HG03565 (cell line): Measurements from ENCODE around the gene IGSF11.

Experiments used
- ATAC-seq: cut with Tn5 transposase; IDR thresholded peaks from one replicate; pipeline ENCODE4 v1.9.1; 2021; ENCODE audit warnings: mild to moderate bottlenecking, moderate library complexity; ENCODE audit not compliant: unreplicated experiment

IGSF11 gene

GRCh38 chr3:118886708-118887107, 147.9 kb downstream of the IGSF11 start:
- no peak for ATAC-seq

GRCh38 chr3:118884748-118885206, 149.9 kb downstream of the IGSF11 start:
- ATAC-seq, result peak; percentile 58

DNA sequence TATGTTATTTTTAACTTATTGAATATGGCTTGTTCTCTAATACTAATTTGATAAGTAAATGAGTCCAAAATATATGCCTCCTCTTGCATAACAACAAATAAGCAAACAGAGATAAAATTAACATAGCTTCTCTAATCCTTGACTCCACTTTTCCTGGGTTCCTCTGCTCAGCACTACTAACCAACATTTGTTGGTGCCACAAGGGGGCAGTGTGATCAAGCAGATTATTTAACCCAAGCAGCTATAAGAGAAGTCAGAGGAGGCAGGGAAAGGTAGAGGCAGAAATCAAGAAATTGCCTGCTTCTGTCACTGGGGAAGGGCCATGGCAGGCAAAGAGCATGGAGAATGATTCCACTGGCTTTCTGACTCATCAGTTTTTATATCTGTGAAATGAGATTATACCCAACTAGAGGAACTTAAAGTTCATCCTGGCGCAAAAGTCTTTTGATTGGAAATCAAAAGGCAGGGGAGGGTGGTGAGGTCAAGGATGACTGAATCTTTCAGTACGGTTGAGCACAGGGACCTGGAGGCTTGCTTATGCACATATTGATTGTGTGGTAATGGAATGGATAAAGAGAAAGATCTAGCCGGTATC, 152.2 kb downstream of the IGSF11 start:
- ATAC-seq, result peak; percentile 55

GRCh38 chr3:118868051-118868450, 166.6 kb downstream of the IGSF11 start:
- no peak for ATAC-seq

DNA sequence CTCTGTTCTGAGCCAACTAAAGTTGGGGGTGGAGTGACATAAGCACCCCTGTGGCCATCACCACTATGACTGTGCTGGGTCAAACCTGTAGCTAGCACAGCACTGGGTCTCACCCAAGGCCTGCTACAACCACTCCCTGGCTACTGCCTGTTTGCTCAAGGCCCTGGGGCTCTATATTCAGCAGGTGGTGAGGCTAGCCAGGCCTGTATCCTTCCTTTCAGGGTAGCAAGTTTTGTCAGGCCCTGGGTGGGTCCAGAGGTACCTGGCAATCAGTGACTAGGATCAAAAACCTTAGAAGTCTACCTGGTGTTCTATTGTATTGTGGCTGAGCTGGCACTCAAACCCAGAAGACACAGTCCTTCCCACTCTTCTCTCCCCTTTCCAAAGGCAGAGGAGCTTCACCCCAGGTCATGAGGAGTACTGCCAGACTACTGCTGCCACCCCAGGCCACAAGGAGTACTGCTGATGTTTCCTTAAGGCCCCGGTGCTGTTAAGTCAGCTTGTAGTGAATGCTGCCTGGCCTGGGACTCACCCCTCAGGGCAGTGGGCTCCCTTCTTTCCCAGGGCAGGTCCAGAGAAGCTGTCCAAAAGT, 170.8 kb downstream of the IGSF11 start:
- peak; percentile 64 for ATAC-seq

DNA sequence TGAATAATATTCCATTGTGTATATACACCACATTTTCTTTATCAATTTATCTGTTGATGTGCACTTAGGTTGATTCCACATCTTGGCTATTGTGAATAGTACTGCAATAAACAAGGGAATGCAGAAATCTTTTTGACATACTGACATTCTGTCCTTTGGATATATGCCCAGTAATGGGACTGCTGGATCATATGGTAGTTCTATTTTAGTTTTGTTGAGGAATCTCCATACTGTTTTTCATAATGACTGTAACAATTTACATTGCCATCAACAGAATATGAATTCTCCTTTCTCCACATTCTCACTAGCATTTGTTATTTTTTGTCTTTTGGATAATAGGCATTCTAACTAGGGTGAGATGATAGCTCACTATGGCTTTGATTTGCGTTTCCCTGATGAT, 174.7 kb downstream of the IGSF11 start:
- no peak for ATAC-seq

DNA sequence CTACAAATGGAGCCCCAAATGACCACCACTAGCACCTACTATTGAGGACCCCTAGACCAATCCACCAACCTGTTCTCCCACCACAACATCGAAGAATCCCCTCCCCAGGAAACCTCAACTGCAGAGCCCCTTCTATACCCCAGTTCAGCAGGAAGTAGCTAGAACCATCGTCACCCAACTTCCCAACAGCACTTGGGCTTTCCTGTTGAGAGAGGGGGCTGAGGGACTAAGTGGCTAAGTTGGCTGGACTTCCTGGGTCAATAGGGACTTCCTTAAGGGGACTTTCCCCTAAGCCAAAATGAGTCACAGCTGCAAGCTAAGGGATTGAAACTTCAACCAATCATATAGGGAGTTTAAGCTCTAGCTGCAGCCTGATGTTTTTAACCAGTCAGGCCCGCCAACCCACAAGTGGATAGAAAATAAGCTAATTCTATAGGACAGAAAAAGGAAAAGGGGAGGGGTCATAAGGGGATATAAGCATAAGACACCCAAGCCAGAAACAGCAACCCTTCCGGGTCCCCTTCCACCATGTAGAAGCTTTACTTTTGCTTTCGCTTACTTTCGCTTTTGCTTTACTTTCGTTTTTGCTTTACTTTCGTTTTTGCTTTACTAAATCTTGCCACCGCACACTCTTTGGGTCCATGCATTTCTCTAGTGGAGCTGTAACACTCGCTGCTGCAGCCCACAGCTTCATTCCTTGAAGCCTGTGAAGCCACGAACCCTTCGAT, 183.0 kb downstream of the IGSF11 start:
- ATAC-seq, result peak; percentile 71

DNA sequence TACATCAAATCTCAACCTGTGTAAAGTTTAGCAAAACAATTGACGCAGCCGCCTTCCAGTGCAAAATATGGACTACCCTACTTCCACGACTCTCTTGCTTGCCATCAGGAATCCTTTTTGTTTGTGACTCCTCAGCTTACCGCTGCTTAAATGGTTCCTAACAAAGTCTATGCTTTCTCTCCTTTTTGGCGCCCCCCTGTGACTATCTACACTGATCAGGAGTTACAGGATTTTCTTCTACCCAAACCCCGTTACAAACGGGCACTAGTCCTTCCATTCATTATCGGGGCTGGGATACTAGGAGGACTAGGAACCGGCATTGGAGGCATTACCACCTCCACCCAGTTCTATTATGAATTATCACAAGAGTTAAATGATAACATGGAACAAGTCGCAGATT, 184.0 kb downstream of the IGSF11 start:
- no peak for ATAC-seq
